Testis (tissue), 3 donors: ENCODE data around the gene AJM1. TPM values are rescaled to one million over a fixed set of nuclear protein-coding genes. Genes with fewer than 3 reads are reported as not detected.

Source experiments
- DNase-seq: peaks from one replicate; pipeline ENCODE4 v3.0.0-alpha.2; 2019
- H3K27ac ChIP-seq, 2 donors: fragments of 200-600 bp; sonication (generic); one replicate each; pipeline ENCODE4 v1.5.1; 2019
- H3K27me3 ChIP-seq: fragments of 200-600 bp; sonication (generic); one replicate; pipeline ENCODE4 v1.5.1; 2019
- H3K36me3 ChIP-seq: fragments of 200-600 bp; sonication (generic); one replicate; pipeline ENCODE4 v1.5.1; 2017; ENCODE audit warnings: low read depth; ENCODE audit errors: missing control alignments
- H3K4me1 ChIP-seq: fragments of 200-600 bp; sonication (generic); one replicate; pipeline ENCODE4 v1.5.1; 2019
- H3K4me3 ChIP-seq, 2 donors: fragments of 200-600 bp; sonication (generic); one replicate each; pipeline ENCODE4 v1.5.1; 2017 to 2019
- H3K9me3 ChIP-seq: fragments of 200-600 bp; sonication (generic); one replicate; pipeline ENCODE4 v1.5.1; 2017
- POLR2A ChIP-seq: fragments of 450-650 bp; IDR thresholded peaks from one replicate; pipeline ENCODE4 v1.6.1; 2017; ENCODE audit warnings: antibody characterized with exemption, mild to moderate bottlenecking, moderate library complexity
- WGBS, 2 donors: methylation state at CpG; one replicate each; pipeline ENCODE4 v1.1.5; 2018; 5-methylcytosine and 5-hydroxymethylcytosine counted together
- intact Hi-C: fragments of 100-400 bp; cut with DNase I; formaldehyde crosslinking; loops from one replicate; pipeline ENCODE4 v1.15.1; 2023; ENCODE audit warnings: low total_unique reads
- polyA plus RNA-seq: library from polyadenylated mRNA; stranded (reverse); fragments of 350-450 nt; fragmentation: Illumina TruSeq; extraction: RNeasy Lipid Tissue Mini Kit (QIAGEN cat#74804); gene quantifications from one replicate; pipeline ENCODE4 v1.2.3, GENCODE V29; 2014; ENCODE audit warnings: low read depth, low replicate concordance; ENCODE audit not compliant: insufficient read depth
- total RNA-seq, 2 donors: library from RNA; depleted of rRNA; stranded (reverse); fragments of >200 nt; gene quantifications; one replicate each; pipeline ENCODE4 v1.2.3, GENCODE V29; 2016
- TF ChIP-seq, protein P1 (sequence below), 3 experiments: fragments of 450-650 bp in 2 of 3; fragments of 200-600 bp in 1 of 3; sonication (generic) in 1 of 3; IDR thresholded peaks; one replicate each; pipeline ENCODE4 v1.5.1; 2016 to 2019; ENCODE audit warnings: antibody characterized with exemption in 3 of 3, mild to moderate bottlenecking in 2 of 3, moderate library complexity in 1 of 3

AJM1 gene
- total and polyA plus RNA-seq, 3 donors from 2014 or later, result 4.0 to 24.6 (median 13.1) TPM

DNA sequence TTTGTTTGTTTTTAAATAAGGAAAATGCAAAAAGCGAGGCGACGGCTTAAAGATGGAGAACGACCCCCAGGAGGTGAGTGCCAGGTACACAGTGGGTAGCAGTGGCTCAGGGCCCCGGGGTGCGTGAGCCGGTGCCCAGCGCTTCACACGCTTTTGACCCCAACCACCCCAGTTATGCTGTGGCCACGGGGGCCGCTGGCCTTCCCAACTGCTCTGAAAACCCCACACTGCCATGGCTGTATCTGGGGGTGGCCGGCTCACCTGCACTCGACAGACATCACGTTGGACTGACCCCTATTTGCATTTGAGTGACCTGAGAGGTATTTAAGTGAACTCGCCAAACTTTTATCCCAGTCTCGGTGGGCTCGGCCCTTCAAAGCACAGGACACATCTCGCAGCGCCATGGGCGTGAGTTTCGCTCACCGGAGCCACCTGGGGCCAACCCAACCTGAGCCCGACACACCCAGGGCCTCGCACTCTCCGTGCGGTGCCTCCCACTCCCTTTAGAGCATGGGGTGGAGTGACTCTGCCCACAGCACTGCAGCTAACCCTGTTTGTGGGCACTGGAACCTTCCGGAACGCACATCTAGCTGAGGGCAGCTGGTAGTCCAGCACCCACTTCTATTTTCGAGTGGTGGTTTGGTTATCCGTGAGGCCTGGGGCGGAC, 13.7 kb upstream of the AJM1 start:
- intact Hi-C loops, result no loop called here
- H3K36me3 ChIP-seq, result no peaks in the 10 kb centered on the region
- WGBS, 2 donors, result 92 to 93% methylated on average over 23 to 31 of the region's 31 CpGs

DNA sequence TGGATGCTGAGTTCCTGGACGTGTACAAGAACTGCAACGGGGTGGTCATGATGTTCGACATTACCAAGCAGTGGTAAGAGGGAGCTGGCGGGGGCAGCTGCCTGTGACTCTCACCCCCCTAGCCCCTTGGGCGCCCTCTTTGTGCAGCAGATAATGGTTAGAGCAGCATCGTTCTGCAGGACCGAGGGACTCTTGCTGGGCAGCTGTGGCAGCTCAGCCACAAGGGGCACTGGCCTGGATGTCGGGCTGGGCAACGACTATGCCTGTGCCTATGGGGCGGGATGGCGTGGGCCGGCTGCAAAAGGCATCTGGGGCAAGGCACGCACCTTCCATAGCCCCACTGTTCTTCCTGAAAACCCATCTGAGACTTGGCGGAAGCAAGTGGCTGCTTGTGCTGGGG, 12.9 kb upstream of the AJM1 start:
- no peak overlapping the region for H3K4me3 ChIP-seq
- no peaks in the 10 kb centered on the region for H3K9me3 ChIP-seq
- DNase-seq, result no peak
- TF ChIP-seq POLR2A, result no peak
- TF ChIP-seq, protein P1, sequence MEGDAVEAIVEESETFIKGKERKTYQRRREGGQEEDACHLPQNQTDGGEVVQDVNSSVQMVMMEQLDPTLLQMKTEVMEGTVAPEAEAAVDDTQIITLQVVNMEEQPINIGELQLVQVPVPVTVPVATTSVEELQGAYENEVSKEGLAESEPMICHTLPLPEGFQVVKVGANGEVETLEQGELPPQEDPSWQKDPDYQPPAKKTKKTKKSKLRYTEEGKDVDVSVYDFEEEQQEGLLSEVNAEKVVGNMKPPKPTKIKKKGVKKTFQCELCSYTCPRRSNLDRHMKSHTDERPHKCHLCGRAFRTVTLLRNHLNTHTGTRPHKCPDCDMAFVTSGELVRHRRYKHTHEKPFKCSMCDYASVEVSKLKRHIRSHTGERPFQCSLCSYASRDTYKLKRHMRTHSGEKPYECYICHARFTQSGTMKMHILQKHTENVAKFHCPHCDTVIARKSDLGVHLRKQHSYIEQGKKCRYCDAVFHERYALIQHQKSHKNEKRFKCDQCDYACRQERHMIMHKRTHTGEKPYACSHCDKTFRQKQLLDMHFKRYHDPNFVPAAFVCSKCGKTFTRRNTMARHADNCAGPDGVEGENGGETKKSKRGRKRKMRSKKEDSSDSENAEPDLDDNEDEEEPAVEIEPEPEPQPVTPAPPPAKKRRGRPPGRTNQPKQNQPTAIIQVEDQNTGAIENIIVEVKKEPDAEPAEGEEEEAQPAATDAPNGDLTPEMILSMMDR (IDR thresholded peaks at IDR 0.05), result no peak
- intact Hi-C loops, result no loop called here
- H3K4me1 ChIP-seq, result no peaks in the 10 kb centered on the region
- no peak overlapping the region for H3K27ac ChIP-seq
- no peaks in the 10 kb centered on the region for H3K36me3 ChIP-seq
- 85 to 96% methylated on average over 3 to 14 of the region's 14 CpGs for WGBS, 2 donors
- no peaks in the 10 kb centered on the region for H3K27me3 ChIP-seq

More for the DNA sequence above, 13.7 kb upstream of the AJM1 start:
- TF ChIP-seq, protein P1 (IDR thresholded peaks at IDR 0.05), result no peak
- no peak for TF ChIP-seq POLR2A
- H3K27me3 ChIP-seq, result no peaks in the 10 kb centered on the region
- no peaks in the 10 kb centered on the region for H3K4me1 ChIP-seq
- DNase-seq, result no peak
- H3K4me3 ChIP-seq, result no peak overlapping the region
- H3K9me3 ChIP-seq, result no peaks in the 10 kb centered on the region
- no peak overlapping the region for H3K27ac ChIP-seq

DNA sequence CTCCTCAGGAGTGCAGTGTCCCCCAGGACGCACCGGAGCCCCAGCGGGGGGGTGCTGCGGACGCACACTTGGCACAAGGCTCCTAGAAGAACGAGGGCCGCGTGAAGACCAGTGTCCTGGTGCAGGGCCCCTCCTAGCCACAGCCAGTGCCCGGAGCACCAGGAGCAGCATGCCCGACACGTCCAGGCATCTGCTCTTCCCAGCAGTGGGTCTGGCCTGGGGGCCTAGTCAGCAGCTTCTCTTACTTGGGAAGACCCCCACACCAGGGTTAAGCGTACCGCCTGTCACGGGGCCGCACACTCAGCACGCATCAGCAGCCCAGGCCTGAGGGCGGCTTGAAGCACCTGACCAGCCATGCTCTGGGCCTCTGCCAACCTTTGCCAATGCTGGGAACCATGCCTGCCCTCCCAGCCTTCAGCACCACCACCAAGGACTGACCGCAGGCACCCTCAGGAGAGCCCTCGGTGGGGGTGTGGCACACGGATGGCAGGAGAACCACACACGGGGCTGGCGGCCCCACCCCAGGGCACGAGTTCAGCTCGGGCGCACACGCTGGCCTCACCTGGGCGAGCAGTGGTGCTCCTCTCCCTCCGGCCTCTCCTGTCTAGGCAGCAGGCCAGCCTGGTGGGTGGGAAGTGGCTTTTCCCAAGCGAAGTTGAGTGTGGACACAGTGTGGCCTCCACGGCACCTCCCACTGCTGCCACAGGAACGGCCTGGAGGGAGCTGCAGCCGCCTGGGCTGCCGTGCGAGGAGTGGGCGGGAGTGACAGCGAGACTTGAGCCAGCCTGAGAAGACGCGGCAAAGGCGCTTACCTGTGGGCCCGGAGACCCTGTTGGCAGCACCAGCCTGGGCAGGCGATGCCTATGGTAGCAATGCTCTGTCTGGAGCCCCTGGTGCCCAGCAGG, 12.0 kb upstream of the AJM1 start:
- DNase-seq, result no peak
- H3K4me1 ChIP-seq, result no peaks in the 10 kb centered on the region
- H3K27ac ChIP-seq, result no peak overlapping the region
- no peaks in the 10 kb centered on the region for H3K9me3 ChIP-seq
- H3K36me3 ChIP-seq, result no peaks in the 10 kb centered on the region
- intact Hi-C loops, result loop anchor here (10.0 kb wide), 1 partner anchor 205 kb away; the partner anchor contains the start of gene FUT7
- WGBS, 2 donors, result 92 to 94% methylated on average over 19 to 41 of the region's 41 CpGs
- H3K27me3 ChIP-seq, result no peaks in the 10 kb centered on the region
- no peak for TF ChIP-seq POLR2A
- TF ChIP-seq, protein P1 (IDR thresholded peaks at IDR 0.05), result no peak
- H3K4me3 ChIP-seq, result no peak overlapping the region

DNA sequence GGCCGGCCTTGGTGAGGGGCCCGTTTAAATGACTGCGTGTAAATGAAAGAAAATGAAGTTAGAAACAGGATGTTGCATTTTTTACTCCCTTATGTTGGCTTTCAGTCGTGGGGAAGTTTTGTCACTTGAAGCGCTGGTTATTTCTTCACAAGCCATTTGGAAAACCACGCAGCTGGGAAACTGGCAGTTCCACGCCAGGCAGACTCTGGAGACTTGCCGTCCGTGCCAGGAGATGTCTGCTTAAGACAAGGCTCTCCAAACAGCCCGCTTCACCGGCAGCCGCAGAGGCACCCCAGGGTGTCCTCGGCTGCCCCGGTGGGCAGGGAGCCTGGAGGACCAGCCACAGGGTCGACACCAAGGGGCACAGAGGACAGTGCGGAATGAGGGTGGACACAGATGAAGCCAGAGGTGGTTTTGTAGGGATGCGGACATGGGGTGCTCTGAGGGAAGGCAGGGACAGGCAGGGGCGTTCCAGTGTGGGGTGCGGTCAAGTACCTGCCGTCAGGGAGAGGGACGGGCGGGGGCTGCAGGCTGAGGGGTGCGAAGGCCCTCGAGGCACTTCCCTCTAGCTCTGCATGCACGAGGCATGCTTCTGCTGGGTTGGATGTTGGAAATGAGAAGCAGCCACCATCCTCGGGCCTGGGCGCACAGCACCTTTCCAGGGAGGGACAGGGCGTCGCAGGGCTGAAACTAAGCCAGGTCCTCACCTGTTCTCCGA, 11.1 kb upstream of the AJM1 start:
- no peaks in the 10 kb centered on the region for H3K4me1 ChIP-seq
- 90 to 93% methylated on average over 22 to 30 of the region's 30 CpGs for WGBS, 2 donors
- intact Hi-C loops, result loop anchor here (10.0 kb wide), 1 partner anchor 204 kb away; the partner anchor contains the start of gene FUT7
- TF ChIP-seq POLR2A, result no peak
- TF ChIP-seq, protein P1 (IDR thresholded peaks at IDR 0.05), result no peak
- H3K36me3 ChIP-seq, result no peaks in the 10 kb centered on the region
- no peak overlapping the region for H3K27ac ChIP-seq
- DNase-seq, result no peak
- no peaks in the 10 kb centered on the region for H3K27me3 ChIP-seq
- H3K9me3 ChIP-seq, result no peaks in the 10 kb centered on the region
- H3K4me3 ChIP-seq, result no peak overlapping the region
